Neural cell (in vitro differentiated cells): Measurements from ENCODE around the gene HEBP1. TPM values are rescaled to one million over a fixed set of nuclear protein-coding genes. Genes with fewer than 3 reads are reported as not detected.

Source experiments
- H2AFZ ChIP-seq: fragments of 200-600, 300-800 bp; sonication (generic), shearing (Covaris generic); 2 replicates; pipeline ENCODE4 v1.6.0; 2014; ENCODE audit warnings: low read depth, mild to moderate bottlenecking, antibody characterized with exemption, low read length, moderate library complexity
- H3F3A ChIP-seq: fragments of 200-600 bp; shearing (Covaris generic); 2 replicates; pipeline ENCODE4 v1.6.1; 2016; ENCODE audit warnings: mild to moderate bottlenecking, moderate library complexity, mixed read lengths, antibody characterized with exemption, low read length; ENCODE audit not compliant: insufficient read depth, poor library complexity, severe bottlenecking
- H3K27ac ChIP-seq: fragments of 200-600, 300-800 bp; sonication (generic), shearing (Covaris generic); 2 replicates; pipeline ENCODE4 v1.5.1; 2014; ENCODE audit warnings: mild to moderate bottlenecking, low read length, moderate library complexity
- H3K27me3 ChIP-seq: fragments of 300-800, 200-600 bp; sonication (generic), shearing (Covaris generic); 2 replicates; pipeline ENCODE4 v1.6.0; 2014; ENCODE audit warnings: mild to moderate bottlenecking, low read depth, low read length, moderate library complexity; ENCODE audit not compliant: insufficient read depth
- H3K36me3 ChIP-seq: fragments of 300-800, 200-600 bp; sonication (generic), shearing (Covaris generic); 2 replicates; pipeline ENCODE4 v1.5.1; 2014; ENCODE audit warnings: mild to moderate bottlenecking, antibody characterized with exemption, low read length, moderate library complexity; ENCODE audit not compliant: insufficient read depth
- H3K4me2 ChIP-seq: fragments of 300-800, 200-600 bp; sonication (generic), shearing (Covaris generic); 2 replicates; pipeline ENCODE4 v1.6.0; 2014; ENCODE audit warnings: mild to moderate bottlenecking, low read length
- H3K4me3 ChIP-seq: fragments of 300-800, 200-600 bp; sonication (generic), shearing (Covaris generic); 2 replicates; pipeline ENCODE4 v1.5.1; 2014; ENCODE audit warnings: mild to moderate bottlenecking, low read length, moderate library complexity
- H3K79me2 ChIP-seq: fragments of 200-600 bp; shearing (Covaris generic); replicated peaks from 2 replicates; pipeline ENCODE4 v1.6.0; 2014; ENCODE audit warnings: mild to moderate bottlenecking, low read length, moderate library complexity; ENCODE audit not compliant: insufficient read depth
- H3K9ac ChIP-seq: fragments of 300-800, 200-600 bp; sonication (generic), shearing (Covaris generic); 2 replicates; pipeline ENCODE4 v1.6.1; 2016; ENCODE audit warnings: mild to moderate bottlenecking, low read length, mixed read lengths
- H3K9me2 ChIP-seq: fragments of 200-600 bp; shearing (Covaris generic); 2 replicates; pipeline ENCODE4 v1.6.1; 2016; ENCODE audit warnings: mild to moderate bottlenecking, low read length, mixed read lengths; ENCODE audit not compliant: insufficient read depth
- H3K9me3 ChIP-seq: fragments of 200-600, 300-800 bp; sonication (generic), shearing (Covaris generic); 2 replicates; pipeline ENCODE4 v1.6.1; 2016; ENCODE audit warnings: mild to moderate bottlenecking, mixed run types, low read length, moderate library complexity, mixed read lengths
- H4K20me1 ChIP-seq: fragments of 200-600 bp; shearing (Covaris generic); 2 replicates; pipeline ENCODE4 v1.6.1; 2016; ENCODE audit warnings: mild to moderate bottlenecking, mixed run types; ENCODE audit not compliant: insufficient read depth
- EP300 ChIP-seq: fragments of 450-650 bp; conservative IDR thresholded peaks from 2 replicates; pipeline ENCODE4 v1.6.1; 2014; ENCODE audit warnings: antibody characterized with exemption, mild to moderate bottlenecking, moderate library complexity; ENCODE audit not compliant: poor library complexity, severe bottlenecking
- EZH2 ChIP-seq: fragments of 200-600, 300-800 bp; shearing (Covaris generic), sonication (generic); IDR thresholded peaks from 2 replicates; pipeline ENCODE4 v1.6.1; 2014; ENCODE audit warnings: antibody characterized with exemption, low read length, borderline replicate concordance, mild to moderate bottlenecking; ENCODE audit not compliant: insufficient read depth, poor library complexity, severe bottlenecking
- MXI1 ChIP-seq: fragments of 450-650 bp; conservative IDR thresholded peaks from 2 replicates; pipeline ENCODE4 v1.6.1; 2014; ENCODE audit warnings: antibody characterized with exemption, mild to moderate bottlenecking; ENCODE audit not compliant: poor library complexity, severe bottlenecking
- POLR2AphosphoS5 ChIP-seq: IDR thresholded peaks from 2 replicates; pipeline ENCODE4 v1.6.1; 2012
- RAD21 ChIP-seq: fragments of 450-650 bp; conservative IDR thresholded peaks from 2 replicates; pipeline ENCODE4 v1.6.1; 2014; ENCODE audit warnings: antibody characterized with exemption, mild to moderate bottlenecking, moderate library complexity
- SMC3 ChIP-seq: fragments of 450-650 bp; conservative IDR thresholded peaks from 2 replicates; pipeline ENCODE4 v1.6.1; 2014; ENCODE audit warnings: antibody characterized with exemption, mild to moderate bottlenecking, moderate library complexity; ENCODE audit not compliant: poor library complexity
- TAF1 ChIP-seq: IDR thresholded peaks from 2 replicates; pipeline ENCODE4 v1.6.1; 2012; ENCODE audit warnings: low read depth
- polyA plus RNA-seq: library from polyadenylated mRNA; depleted of rRNA; stranded (reverse); fragments of >200 nt; gene quantifications from 2 replicates; pipeline ENCODE4 v1.2.3, GENCODE V29; 2014
- TF ChIP-seq, protein P1 (sequence below): IDR thresholded peaks from 2 replicates; pipeline ENCODE4 v1.6.1; 2012; ENCODE audit warnings: borderline replicate concordance
- TF ChIP-seq, protein P2 (sequence below): fragments of 450-650 bp; IDR thresholded peaks from 2 replicates; pipeline ENCODE4 v1.5.1; 2014; ENCODE audit warnings: antibody characterized with exemption, mild to moderate bottlenecking, moderate library complexity; ENCODE audit not compliant: poor library complexity, severe bottlenecking

HEBP1 gene
- polyA plus RNA-seq, 1 donor from 2014 or later, result 1.2 TPM

DNA sequence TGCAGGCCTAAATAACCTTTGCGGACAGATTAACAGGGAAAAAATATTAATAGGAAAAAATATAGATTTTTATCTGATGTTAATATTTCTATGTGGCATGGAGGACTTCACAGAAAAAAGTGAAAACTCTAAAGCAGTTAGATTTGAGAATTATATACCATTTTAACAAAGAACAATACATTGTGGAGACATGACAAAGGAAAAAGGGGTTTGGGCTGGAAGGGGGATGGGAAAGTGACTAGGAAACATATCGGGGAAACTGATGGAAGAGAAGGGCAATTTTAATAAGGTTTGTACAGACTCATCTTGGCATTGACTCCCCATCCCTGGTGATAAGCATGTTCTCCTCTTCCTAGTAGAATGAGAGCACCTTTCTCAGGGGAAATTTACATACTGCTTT, 27.0 kb downstream of the HEBP1 start:
- H3F3A ChIP-seq, result no peaks in the 10 kb centered on the region
- no peaks in the 10 kb centered on the region for H3K9me2 ChIP-seq
- H3K4me3 ChIP-seq, result no peak overlapping the region
- H3K27ac ChIP-seq, result no peak overlapping the region
- no peaks in the 10 kb centered on the region for H3K9me3 ChIP-seq
- no peak overlapping the region for H3K9ac ChIP-seq
- H3K36me3 ChIP-seq, result no peaks in the 10 kb centered on the region
- TF ChIP-seq MXI1, result no peak
- no peak for TF ChIP-seq EP300
- TF ChIP-seq SMC3, result no peak
- TF ChIP-seq POLR2AphosphoS5, result no peak
- TF ChIP-seq, protein P1, sequence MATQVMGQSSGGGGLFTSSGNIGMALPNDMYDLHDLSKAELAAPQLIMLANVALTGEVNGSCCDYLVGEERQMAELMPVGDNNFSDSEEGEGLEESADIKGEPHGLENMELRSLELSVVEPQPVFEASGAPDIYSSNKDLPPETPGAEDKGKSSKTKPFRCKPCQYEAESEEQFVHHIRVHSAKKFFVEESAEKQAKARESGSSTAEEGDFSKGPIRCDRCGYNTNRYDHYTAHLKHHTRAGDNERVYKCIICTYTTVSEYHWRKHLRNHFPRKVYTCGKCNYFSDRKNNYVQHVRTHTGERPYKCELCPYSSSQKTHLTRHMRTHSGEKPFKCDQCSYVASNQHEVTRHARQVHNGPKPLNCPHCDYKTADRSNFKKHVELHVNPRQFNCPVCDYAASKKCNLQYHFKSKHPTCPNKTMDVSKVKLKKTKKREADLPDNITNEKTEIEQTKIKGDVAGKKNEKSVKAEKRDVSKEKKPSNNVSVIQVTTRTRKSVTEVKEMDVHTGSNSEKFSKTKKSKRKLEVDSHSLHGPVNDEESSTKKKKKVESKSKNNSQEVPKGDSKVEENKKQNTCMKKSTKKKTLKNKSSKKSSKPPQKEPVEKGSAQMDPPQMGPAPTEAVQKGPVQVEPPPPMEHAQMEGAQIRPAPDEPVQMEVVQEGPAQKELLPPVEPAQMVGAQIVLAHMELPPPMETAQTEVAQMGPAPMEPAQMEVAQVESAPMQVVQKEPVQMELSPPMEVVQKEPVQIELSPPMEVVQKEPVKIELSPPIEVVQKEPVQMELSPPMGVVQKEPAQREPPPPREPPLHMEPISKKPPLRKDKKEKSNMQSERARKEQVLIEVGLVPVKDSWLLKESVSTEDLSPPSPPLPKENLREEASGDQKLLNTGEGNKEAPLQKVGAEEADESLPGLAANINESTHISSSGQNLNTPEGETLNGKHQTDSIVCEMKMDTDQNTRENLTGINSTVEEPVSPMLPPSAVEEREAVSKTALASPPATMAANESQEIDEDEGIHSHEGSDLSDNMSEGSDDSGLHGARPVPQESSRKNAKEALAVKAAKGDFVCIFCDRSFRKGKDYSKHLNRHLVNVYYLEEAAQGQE, result no peak
- TF ChIP-seq, protein P2, sequence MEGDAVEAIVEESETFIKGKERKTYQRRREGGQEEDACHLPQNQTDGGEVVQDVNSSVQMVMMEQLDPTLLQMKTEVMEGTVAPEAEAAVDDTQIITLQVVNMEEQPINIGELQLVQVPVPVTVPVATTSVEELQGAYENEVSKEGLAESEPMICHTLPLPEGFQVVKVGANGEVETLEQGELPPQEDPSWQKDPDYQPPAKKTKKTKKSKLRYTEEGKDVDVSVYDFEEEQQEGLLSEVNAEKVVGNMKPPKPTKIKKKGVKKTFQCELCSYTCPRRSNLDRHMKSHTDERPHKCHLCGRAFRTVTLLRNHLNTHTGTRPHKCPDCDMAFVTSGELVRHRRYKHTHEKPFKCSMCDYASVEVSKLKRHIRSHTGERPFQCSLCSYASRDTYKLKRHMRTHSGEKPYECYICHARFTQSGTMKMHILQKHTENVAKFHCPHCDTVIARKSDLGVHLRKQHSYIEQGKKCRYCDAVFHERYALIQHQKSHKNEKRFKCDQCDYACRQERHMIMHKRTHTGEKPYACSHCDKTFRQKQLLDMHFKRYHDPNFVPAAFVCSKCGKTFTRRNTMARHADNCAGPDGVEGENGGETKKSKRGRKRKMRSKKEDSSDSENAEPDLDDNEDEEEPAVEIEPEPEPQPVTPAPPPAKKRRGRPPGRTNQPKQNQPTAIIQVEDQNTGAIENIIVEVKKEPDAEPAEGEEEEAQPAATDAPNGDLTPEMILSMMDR, result no peak
- no peak for TF ChIP-seq EZH2
- TF ChIP-seq TAF1, result no peak
- TF ChIP-seq RAD21, result no peak
- no peak overlapping the region for H3K4me2 ChIP-seq
- no peaks in the 10 kb centered on the region for H3K79me2 ChIP-seq
- no peaks in the 10 kb centered on the region for H4K20me1 ChIP-seq
- no peak overlapping the region for H2AFZ ChIP-seq
- H3K27me3 ChIP-seq, result no peaks in the 10 kb centered on the region

DNA sequence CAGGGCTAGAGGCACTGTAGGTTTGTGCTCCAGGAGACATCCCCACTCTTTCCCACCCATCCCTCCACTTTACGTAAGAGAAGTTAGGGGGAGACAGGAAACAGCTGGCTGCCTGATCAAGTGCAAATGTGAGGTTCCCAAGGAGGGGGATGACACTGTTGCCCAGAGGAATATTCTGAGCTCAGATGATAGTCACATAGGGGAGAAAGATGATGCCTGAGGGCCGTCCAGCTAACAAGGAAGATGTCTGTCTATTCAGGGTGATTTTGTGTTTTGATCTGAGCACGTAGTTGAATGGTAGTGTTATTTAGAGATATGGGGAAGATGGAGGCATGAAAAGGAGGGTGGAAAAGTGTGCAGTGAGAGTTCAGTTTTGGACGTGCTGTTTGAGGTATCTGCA, 34.2 kb downstream of the HEBP1 start:
- H3K4me2 ChIP-seq, result no peak overlapping the region
- H3K36me3 ChIP-seq, result no peaks in the 10 kb centered on the region
- no peaks in the 10 kb centered on the region for H3K9me2 ChIP-seq
- no peak overlapping the region for H2AFZ ChIP-seq
- no peaks in the 10 kb centered on the region for H3K79me2 ChIP-seq
- H3K27ac ChIP-seq, result no peak overlapping the region
- H3K9me3 ChIP-seq, result no peaks in the 10 kb centered on the region
- H3F3A ChIP-seq, result no peaks in the 10 kb centered on the region
- no peak overlapping the region for H3K9ac ChIP-seq
- H3K27me3 ChIP-seq, result no peaks in the 10 kb centered on the region
- H4K20me1 ChIP-seq, result no peaks in the 10 kb centered on the region
- no peak overlapping the region for H3K4me3 ChIP-seq
- TF ChIP-seq, protein P2, result no peak
- no peak for TF ChIP-seq POLR2AphosphoS5
- no peak for TF ChIP-seq TAF1
- TF ChIP-seq EZH2, result no peak
- no peak for TF ChIP-seq MXI1
- no peak for TF ChIP-seq SMC3
- TF ChIP-seq, protein P1, result no peak
- no peak for TF ChIP-seq EP300
- no peak for TF ChIP-seq RAD21
